HG02973 (cell line): Measurements from ENCODE around the gene CNPY4.
"Not testable (repeated sequence)": the region's sequence is repeated elsewhere in the genome, so short reads cannot be mapped to it uniquely, and the experiment has no call there.

ENCODE experiments used
- ATAC-seq: cut with Tn5 transposase; IDR thresholded peaks from one replicate; pipeline ENCODE4 v1.9.1; 2021; ENCODE audit warnings: moderate library complexity; ENCODE audit not compliant: unreplicated experiment

CNPY4 gene

DNA sequence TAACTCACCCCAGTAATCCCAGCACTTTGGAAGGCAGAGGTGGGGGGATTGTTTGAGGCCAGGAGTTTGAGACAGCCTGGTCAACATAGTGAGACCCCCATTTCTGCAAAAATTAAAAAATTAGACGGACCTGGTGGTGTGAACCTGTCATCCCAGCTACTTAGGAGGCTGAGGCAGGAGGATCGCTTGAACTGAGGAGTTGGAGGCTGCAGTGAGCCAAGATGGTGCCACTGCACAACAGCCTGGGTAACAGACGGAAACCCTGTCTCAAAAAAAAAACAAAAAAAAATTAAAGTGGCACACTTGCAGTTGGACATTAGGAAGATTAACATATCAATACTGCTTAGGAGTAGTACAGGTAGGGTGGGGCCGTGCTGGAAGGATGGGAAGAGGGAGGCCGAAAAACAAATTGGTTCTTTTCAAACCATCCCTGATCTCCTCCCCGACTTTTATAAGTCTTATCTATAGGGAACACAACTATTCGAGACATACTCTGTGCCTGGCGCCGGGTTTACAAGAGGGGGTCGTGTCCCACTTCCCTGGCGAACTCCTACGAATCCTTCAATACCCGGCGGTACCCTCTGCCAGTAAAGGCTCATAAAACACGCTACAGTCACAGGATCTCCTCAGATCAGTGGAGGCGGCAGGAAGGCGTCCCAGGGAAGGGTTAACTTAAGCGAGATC is 904 bp upstream of the CNPY4 start:
- no peak for ATAC-seq

DNA sequence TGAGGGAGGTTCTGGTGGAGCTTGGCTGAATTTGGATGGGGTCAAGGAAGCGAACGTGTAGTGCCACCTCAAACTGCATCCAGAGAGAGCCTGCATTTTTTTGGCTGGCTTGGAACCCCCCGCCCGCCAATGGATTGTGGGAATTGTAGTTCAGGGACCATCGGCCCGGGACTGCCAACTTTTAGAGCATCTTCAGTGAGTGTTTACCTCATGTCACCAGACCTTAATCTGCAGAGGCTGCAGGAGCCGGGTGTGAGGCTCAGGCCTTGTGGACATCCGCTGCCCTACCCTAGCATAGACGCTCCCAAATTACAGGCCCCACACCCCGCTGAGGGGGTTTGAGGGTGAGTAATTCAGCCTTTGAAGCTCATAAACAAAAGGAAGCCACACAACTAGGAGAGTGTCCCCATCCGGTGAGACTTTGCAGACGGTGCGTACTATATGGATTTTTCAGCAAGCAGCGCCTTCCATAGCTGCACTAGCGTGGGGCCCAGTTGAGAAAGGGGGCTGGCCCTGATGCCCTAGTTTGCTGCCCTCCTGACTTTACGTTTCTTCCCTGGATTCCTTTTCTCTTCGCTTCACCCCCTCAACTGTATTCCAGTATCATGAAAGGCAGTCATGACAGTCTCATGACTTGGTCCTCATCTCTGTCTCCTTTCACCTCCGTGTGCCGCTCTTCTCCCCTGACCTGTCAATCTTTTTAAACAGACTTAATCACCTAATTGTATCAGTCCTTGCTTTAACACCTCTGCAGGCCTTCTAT is 717 bp downstream of the CNPY4 start:
- peak; percentile 16 for ATAC-seq

DNA sequence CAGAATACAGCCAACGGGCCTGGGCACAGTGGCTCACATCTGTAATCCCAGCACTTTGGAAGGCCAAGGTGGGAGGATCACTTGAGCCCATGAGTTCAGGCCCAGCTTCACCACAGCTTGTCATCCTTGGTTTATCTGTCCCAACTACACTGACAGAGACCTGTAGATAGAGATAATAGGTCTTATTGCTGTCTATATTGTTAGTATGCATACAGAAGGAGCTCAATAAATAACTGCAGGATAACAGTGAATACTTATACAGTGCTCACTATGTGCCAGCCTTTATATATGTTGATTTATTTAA is 1.3 kb downstream of the CNPY4 start:
- no peak for ATAC-seq

DNA sequence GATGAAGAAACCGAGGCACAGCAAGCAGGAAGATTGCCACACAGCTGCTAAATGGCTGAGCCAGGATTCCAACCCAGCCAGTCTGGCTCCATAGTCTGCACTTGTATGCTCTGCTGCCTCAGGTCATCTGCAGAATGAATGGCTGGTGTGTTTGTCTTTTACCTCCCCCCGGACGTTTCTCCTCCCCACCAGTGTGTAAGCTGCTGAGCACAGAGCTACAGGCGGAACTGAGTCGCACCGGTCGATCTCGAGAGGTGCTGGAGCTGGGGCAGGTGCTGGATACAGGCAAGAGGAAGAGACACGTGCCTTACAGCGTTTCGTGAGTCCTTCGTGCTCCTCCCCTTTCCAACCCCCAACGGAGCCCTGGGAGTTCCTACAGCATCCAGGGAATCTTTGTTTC is 2.6 kb downstream of the CNPY4 start:
- ATAC-seq = no peak

DNA sequence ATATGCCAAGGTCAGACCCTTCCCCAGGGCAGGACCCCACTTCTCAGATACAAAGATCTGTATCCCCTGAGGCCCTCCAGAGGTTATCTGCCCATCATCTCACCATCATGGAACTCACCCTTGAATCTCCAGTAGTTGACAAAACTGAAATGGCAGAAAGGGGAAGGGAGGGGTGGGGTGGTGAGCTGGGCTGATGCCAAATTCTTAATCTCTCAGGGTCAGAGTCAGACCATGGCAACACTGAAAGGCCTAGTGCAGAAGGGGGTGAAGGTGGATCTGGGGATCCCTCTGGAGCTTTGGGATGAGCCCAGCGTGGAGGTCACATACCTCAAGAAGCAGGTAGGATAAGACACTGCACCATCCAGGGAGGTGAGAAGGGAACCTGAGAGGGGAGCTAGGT is 3.1 kb downstream of the CNPY4 start:
- no peak for ATAC-seq

DNA sequence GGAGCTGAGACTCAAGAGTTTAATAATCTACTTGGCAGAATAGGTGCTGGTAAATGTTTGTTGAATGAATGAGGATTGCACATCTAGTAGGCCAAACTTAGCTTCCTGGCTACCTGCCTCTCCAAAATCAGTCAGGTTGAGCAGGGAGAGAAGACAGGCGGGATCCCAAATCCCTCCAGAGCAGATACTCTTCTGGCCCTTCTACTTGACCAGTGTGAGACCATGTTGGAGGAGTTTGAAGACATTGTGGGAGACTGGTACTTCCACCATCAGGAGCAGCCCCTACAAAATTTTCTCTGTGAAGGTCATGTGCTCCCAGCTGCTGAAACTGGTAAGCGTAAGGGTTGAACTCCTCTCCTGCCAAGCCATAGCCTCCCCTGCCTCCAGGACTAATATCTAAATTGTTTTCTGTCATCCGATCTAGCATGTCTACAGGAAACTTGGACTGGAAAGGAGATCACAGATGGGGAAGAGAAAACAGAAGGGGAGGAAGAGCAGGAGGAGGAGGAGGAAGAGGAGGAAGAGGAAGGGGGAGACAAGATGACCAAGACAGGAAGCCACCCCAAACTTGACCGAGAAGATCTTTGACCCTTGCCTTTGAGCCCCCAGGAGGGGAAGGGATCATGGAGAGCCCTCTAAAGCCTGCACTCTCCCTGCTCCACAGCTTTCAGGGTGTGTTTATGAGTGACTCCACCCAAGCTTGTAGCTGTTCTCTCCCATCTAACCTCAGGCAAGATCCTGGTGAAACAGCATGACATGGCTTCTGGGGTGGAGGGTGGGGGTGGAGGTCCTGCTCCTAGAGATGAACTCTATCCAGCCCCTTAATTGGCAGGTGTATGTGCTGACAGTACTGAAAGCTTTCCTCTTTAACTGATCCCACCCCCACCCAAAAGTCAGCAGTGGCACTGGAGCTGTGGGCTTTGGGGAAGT is 5.1 kb downstream of the CNPY4 start:
- ATAC-seq = no peak

DNA sequence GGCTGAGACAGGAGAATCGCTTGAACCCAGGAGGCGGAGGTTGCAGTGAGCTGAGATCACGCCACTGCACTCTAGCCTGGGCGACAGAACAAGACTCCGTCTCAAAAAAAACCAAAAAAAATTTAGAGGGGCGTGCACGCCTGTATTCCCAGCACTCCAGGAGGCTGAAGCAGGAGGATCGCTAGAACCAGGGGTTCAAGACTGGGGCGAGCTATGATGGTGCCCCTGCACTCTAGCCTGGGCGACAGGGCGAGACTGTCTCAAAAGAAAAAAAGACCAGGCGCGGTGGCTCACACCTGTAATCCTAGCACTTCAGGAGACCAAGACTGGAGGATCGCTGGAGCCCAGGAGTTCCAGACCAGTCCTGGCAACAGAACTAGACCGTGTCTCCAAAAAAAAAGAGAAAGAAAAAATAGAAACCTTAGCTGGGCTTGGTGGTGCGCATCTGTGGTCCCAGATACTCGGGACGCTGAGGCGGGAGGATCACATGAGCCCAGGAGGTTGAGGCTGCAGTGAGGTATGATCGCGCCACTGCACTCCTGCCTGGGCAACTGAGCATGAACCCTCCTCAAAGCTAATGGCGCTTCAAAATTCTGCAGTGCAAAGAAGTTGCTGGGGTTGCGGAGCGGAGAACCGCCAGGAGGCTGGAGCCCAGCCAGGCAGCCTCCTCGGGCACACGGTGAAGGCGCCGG is 7.0 kb downstream of the CNPY4 start:
- ATAC-seq = no peak

DNA sequence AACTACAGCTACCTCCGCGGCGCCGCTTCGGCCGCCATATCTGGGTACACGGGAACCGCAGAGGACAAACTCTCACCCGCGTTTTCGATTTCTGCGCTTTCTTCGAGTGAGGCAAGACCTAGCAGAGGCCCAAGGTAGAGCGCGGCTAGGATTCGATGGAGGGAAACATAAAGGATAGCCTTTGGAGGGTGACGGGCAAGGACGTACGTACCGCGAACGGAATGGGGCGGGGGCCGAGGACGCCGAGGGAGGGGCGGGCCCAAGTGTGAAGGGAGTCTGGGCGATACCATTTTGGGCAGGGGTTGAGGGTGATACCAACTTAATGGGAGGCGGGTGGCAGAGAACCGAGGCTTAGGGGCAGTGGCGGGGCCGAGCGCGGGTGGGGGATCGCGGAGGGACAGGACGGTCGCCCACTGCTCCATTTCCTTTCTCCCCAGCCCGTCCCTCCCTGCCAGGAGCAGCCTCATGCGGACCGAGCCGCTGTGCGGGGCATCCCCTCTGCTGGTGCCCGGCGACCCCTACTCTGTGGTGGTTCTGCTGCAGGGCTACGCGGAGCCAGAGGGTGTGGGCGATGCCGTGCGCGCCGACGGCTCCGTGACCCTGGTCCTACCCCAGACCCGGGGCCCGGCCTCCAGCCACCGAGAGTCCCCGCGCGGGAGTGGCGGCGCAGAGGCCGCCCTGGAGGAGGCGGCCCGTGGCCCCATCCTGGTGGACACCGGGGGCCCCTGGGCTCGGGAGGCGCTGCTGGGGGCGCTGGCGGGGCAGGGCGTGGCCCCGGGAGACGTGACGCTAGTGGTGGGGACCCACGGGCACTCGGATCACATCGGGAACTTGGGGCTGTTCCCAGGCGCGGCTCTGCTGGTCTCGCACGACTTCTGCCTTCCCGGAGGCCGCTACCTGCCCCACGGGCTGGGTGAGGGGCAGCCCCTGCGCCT is 7.8 kb downstream of the CNPY4 start, which contains the start of gene MBLAC1:
Gene MBLAC1 (plus strand): TSS at position 37 of the 935 bp plus-strand sequence. CDS start 429 bp downstream, at position 466.
- ATAC-seq = peak; percentile 55

DNA sequence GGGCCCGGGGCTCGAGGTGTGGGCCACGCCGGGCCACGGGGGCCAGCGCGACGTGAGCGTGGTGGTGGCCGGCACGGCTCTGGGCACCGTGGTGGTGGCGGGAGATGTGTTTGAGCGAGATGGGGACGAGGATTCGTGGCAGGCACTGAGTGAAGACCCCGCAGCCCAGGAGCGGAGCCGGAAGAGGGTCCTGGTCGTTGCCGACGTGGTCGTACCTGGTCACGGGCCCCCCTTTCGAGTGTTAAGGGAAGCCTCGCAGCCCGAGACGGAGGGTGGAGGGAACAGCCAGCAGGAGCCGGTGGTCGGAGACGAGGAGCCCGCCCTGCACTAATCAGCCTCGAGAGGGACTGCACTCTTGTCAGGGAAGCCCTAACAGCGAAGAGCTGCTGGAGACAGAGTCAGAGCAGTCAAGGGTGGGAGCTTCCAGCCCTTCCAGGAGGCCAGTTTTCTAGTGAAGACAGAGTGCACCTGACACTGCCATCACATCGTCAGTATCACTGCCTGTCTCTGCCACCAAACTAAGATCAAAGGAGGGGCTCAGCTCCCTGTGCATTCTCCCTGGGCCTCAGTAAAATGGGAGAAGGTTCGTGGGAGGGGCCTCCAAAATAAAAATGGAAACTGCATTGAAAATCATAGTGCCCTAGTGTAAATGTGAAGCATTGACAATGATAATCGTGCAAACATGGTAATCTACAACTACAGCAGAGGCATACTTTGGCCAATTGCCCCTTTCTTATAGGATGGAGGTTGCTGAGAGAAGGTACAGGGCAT is 8.6 kb downstream of the CNPY4 start:
- ATAC-seq = no peak

DNA sequence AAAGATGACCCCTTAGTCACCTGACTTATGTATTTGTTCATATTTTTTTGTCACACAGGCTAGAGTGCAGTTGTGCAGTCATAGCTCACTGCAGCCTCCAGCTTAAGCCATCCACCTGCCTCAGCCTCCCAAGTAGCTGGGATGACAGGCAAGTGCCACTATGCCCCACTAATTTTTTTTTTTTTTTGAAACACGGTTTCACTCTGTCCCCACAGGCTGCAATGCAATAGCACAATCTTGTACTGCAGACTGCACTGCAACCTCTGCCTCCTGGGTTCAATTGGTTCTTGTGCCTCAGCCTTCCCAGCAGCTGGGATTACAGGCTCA is 9.2 kb downstream of the CNPY4 start:
- ATAC-seq = no peak

DNA sequence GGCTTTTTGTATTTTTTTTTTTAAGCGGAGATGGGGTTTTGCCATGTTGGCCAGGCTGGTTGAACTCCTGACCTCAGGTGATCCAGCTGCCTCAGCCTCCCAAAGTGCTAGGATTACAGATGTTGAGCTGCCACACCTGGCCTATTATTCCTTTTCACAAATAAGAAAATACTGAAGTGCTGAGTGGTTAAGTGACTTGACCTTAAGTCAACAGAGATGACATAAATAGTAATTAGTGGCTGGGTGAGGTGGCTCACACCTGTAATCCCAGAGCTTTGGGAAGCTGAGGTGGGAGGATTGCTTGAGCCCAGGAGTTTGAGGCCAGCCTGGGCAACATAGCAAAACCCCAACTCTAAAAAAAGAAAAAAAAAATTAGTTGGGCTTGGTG is 10.8 kb downstream of the CNPY4 start:
- not testable (repeated sequence) for ATAC-seq

DNA sequence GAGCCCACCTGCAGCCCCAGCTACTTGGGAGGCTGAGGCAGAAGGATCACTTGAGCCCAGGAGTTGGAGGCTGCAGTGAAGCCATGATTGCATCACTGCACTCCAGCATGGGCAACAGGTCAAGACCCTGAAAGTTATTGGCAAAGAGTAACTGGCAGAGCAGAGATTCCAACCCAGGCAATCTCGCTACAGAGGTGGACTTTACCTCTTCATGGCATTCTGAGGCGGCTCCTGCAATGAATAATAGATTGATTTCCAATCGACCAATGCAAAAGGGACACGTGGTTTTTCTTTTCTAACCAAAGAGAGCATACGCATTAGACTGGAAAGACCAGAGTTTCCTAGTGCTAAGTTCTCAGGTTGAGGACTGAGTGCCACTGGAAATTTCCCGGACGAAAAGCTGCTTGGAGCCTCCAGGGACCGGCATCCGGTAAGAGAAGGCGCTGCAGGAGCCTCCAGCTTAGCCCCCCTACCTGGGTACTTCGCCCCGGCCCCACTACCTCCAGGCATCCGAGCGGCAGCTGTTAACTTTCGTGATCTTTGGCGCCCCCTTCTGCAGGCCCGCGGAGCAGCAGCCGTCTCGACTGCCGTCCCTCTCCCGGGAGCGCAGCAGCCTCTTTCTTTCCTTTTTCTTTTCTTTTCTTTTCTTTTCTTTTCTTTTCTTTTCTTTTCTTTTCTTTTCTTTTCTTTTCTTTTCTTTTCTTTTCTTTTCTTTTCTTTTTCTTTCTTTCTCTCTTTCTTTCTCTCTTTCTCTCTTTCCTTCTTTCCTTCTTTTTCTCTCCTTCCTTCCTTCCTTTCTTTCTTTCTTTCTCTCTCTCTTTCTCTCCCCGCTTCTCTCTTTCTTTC is 11.4 kb downstream of the CNPY4 start:
- no peak for ATAC-seq

DNA sequence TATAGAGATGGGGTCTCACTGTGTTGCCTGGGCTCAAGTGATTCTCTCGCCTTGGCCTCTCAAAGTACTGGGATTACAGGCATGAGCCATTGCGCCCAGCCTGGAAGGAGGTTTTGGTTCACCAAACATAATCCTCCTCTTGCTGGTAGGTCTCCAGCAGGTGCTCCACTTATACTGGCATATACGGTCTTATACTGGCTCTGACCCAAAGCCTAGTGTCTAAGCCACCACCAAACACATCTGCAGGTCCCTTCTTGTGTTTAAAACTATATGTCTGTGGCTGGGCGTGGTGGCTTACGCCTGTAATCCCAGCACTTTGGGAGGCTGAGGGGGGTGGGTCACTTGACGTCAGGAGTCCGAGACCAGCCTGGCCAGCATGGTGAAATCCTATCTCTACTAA is 12.7 kb downstream of the CNPY4 start:
- ATAC-seq = no peak

DNA sequence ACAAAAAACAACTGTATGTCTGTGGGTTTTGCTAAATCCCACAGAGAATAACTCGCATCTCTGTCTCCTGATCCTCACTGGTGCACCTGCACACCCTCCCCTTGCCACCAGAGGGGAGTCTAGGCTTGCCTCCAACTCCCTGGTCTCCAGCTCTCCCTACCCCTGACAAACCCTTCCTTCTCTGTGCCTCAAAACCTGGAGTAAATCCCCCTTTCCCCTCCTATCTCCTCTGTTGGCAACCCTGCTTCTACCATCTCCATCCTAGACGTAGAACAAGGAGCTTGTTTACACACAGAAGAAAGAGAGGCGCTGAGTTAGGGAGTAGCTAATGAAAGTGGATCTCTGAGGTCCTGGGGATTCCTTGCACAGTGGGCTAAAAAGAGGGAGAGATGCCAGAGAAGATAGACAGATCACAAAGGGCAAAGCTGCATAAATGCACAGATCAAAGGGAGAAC is 13.3 kb downstream of the CNPY4 start:
- no peak for ATAC-seq

DNA sequence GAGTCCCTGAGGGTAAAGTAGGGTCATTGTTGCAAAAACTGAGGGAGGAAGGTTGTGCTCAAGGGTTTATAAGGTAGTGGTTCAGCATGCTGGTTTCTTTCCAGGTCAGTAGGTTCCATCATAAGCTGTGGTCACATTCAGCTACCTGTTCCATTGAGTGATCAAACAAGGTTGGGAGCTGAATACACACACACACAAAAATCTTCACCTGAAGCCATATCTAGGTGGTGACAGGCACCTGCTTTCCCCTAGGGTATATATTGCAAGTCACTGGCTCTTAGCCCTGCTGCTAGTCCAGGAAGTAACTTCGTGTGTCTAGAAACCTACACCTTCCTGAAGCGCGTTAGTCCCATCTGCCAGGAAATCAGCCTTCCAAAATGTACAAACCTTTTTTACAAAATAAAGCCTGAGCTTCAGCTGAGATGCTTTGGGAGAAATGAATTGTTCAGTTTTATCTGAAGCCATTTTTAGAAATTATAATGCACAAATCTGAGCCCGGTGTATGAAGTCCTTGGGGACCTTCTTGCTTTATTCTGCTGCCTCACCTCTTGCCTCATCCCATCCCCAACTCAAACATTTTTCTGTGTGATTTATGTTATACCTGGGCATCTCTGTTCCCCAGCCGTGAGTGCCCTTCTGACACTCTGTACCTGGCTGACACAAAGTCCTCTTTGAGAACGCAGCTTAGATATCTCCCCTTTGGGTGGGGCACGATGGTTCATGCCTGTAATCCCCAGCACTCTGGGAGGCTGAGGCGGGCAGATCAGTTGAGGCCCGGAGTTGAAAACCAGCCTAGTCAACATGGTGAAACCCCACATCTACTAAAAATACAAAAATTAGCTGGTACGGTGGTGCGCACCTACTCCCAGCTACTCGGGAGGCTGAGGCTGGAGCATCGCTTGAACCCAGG is 18.7 kb downstream of the CNPY4 start:
- ATAC-seq = no peak

DNA sequence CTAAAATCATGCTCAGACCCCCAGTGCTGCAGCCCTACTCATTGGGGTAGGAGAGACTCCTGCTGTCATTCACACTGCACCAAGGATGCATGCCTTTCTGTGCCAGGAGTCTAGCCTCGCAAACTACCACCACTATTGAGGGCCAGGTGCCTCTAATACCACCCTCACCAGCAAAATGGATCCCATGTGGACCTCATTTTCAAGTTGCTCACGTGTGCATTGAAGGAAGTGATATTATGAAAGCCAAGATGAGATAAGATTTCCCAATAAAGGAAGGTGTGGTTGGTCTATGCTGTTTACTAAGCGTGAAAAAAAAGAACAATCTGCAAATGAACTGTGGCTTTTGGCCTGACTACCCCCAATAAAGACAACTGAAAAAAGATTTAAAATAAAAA is 22.1 kb downstream of the CNPY4 start:
- ATAC-seq = no peak

DNA sequence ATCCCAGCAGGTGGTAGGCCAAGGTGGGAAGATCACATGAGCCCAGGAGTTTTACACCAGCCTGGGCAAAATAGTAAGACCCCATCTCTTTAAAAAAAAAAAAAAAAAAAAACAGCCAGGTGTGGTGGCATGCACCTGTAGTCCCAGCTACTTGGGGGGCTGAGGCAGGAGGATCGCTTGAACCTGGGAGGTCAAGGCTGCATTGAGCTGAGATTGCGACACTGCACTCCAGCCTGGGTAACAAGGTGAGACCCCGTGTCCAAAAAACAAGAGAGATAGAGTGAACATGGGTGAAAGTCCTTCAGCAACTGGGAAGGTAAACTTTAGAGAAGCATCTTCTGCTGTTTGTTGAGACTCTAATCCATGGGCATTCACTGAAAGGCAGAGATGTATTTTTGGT is 23.0 kb downstream of the CNPY4 start:
- ATAC-seq = no peak
